NCI-H128 (cell line): Measurements from ENCODE around the gene RAC2.

Experiments used
- DNase-seq: peaks from one replicate; lab custom pipeline; 2025; ENCODE audit not compliant: unreplicated experiment; lab: John Stamatoyannopoulos, UW

The RAC2 gene

GRCh38 chr22:37276776-37277175 is 32.7 kb upstream of the RAC2 start:
- no peak for DNase-seq

- no peak for DNase-seq
Observed at GRCh38 chr22:37275622-37276021, 31.6 kb upstream of the RAC2 start.

GRCh38 chr22:37275134-37275533 is 31.1 kb upstream of the RAC2 start:
- DNase-seq = no peak

GRCh38 chr22:37274380-37274862 is 30.4 kb upstream of the RAC2 start:
- DNase-seq = no peak

- DNase-seq = no peak
Observed at GRCh38 chr22:37273846-37274225, 29.8 kb upstream of the RAC2 start.

- no peak for DNase-seq
Observed at GRCh38 chr22:37273126-37273845, 29.2 kb upstream of the RAC2 start.

GRCh38 chr22:37270928-37271650 is 27.0 kb upstream of the RAC2 start:
- no peak for DNase-seq

- DNase-seq = no peak
Observed at GRCh38 chr22:37269936-37270678, 26.0 kb upstream of the RAC2 start.

GRCh38 chr22:37267661-37268413 is 23.8 kb upstream of the RAC2 start:
- DNase-seq = no peak

GRCh38 chr22:37267135-37267587 is 23.1 kb upstream of the RAC2 start:
- no peak for DNase-seq

- no peak for DNase-seq
Observed at GRCh38 chr22:37266581-37267134, 22.6 kb upstream of the RAC2 start.

- DNase-seq = no peak
Observed at GRCh38 chr22:37263966-37264887, 20.2 kb upstream of the RAC2 start.

- DNase-seq = no peak
Observed at GRCh38 chr22:37262346-37262745, 18.3 kb upstream of the RAC2 start.

GRCh38 chr22:37260901-37261336 is 16.9 kb upstream of the RAC2 start:
- DNase-seq = no peak

- DNase-seq = no peak
Observed at GRCh38 chr22:37260155-37260795, 16.2 kb upstream of the RAC2 start.

GRCh38 chr22:37259540-37260029 is 15.5 kb upstream of the RAC2 start:
- DNase-seq = no peak

GRCh38 chr22:37258753-37259401 is 14.8 kb upstream of the RAC2 start:
- no peak for DNase-seq

GRCh38 chr22:37258005-37258752 is 14.1 kb upstream of the RAC2 start:
- no peak for DNase-seq
